Mesenchymal stem cell (in vitro differentiated cells and primary cell): Measurements from ENCODE around the gene CD79A.

ENCODE experiments used
- DNase-seq: peaks from one replicate; pipeline ENCODE4 v3.0.0-alpha.2; 2013
- H2AFZ ChIP-seq: one replicate; pipeline ENCODE4 v1.6.1; 2013; ENCODE audit warnings: low read depth, mild to moderate bottlenecking, control low read depth, inconsistent platforms, low read length, moderate library complexity
- H2AK5ac ChIP-seq: 2 replicates; pipeline ENCODE4 v1.6.1; 2013; ENCODE audit warnings: low read length, moderate library complexity, mild to moderate bottlenecking, inconsistent platforms; ENCODE audit not compliant: severe bottlenecking
- H2BK120ac ChIP-seq: one replicate; pipeline ENCODE4 v1.6.1; 2013; ENCODE audit warnings: low read depth, mild to moderate bottlenecking, inconsistent platforms, low read length, moderate library complexity
- H2BK12ac ChIP-seq, 2 experiments: one replicate each; pipeline ENCODE4 v1.6.1; 2013; ENCODE audit warnings: inconsistent platforms in 2 of 2, low read length in 2 of 2, mild to moderate bottlenecking in 2 of 2, moderate library complexity in 2 of 2, control low read depth in 1 of 2
- H2BK15ac ChIP-seq: one replicate; pipeline ENCODE4 v1.6.1; 2013; ENCODE audit warnings: mild to moderate bottlenecking, low read depth, inconsistent platforms; ENCODE audit not compliant: poor library complexity, severe bottlenecking
- H2BK5ac ChIP-seq: 2 replicates; pipeline ENCODE4 v1.6.1; 2013; ENCODE audit warnings: low read depth, mild to moderate bottlenecking, low read length, control low read depth, inconsistent platforms; ENCODE audit not compliant: poor library complexity, severe bottlenecking
- H3K14ac ChIP-seq, 2 experiments: one replicate each; pipeline ENCODE4 v1.6.1; 2013; ENCODE audit warnings: inconsistent platforms in 2 of 2, low read length in 2 of 2, control low read depth in 1 of 2, mild to moderate bottlenecking in 1 of 2, moderate library complexity in 1 of 2
- H3K18ac ChIP-seq, 2 experiments: one replicate each; pipeline ENCODE4 v1.6.1; 2013; ENCODE audit warnings: inconsistent platforms in 2 of 2, low read length in 2 of 2, control low read depth in 1 of 2, low read depth in 1 of 2, mild to moderate bottlenecking in 1 of 2
- H3K23ac ChIP-seq, 2 experiments: one replicate each; pipeline ENCODE4 v1.6.1; 2013; ENCODE audit warnings: inconsistent platforms in 2 of 2, low read length in 2 of 2, mild to moderate bottlenecking in 2 of 2, moderate library complexity in 2 of 2, control low read depth in 1 of 2
- H3K27ac ChIP-seq: 2 replicates; pipeline ENCODE4 v1.5.1; 2013; ENCODE audit warnings: mild to moderate bottlenecking, moderate library complexity, low read length, control low read depth, inconsistent platforms; ENCODE audit not compliant: poor library complexity, severe bottlenecking
- H3K27me3 ChIP-seq, 2 experiments: 2 replicates each; pipeline versions ENCODE4 v1.6.1 to v1.7.0; 2013; ENCODE audit warnings: low read length in 2 of 2, mild to moderate bottlenecking in 2 of 2, moderate library complexity in 2 of 2, control low read depth in 1 of 2, inconsistent platforms in 1 of 2; ENCODE audit not compliant: control insufficient read depth in 1 of 2, insufficient read depth in 1 of 2
- H3K36me3 ChIP-seq, 2 experiments: 2 replicates each; pipeline versions ENCODE4 v1.6.1 to v1.7.0; 2013; ENCODE audit warnings: low read length in 2 of 2, control low read depth in 1 of 2, inconsistent platforms in 1 of 2, low read depth in 1 of 2, mild to moderate bottlenecking in 1 of 2; ENCODE audit not compliant: insufficient read depth in 2 of 2, control insufficient read depth in 1 of 2
- H3K4ac ChIP-seq, 2 experiments: one replicate each; pipeline ENCODE4 v1.6.1; 2013; ENCODE audit warnings: inconsistent platforms in 2 of 2, low read length in 2 of 2, mild to moderate bottlenecking in 2 of 2, moderate library complexity in 2 of 2, control low read depth in 1 of 2, low read depth in 1 of 2
- H3K4me1 ChIP-seq: 2 replicates; pipeline ENCODE4 v1.6.1; 2013; ENCODE audit warnings: low read depth, low read length, control low read depth; ENCODE audit not compliant: control insufficient read depth, insufficient read depth
- H3K4me2 ChIP-seq: 2 replicates; pipeline ENCODE4 v1.6.1; 2013; ENCODE audit warnings: low read length, mild to moderate bottlenecking, inconsistent platforms; ENCODE audit not compliant: poor library complexity, severe bottlenecking
- H3K4me3 ChIP-seq, 2 experiments: 2 replicates each; pipeline versions ENCODE4 v1.5.1 to v1.7.0; 2013; ENCODE audit warnings: low read length in 2 of 2, mild to moderate bottlenecking in 2 of 2, control low read depth in 1 of 2, low read depth in 1 of 2; ENCODE audit not compliant: insufficient read depth in 1 of 2
- H3K79me1 ChIP-seq: replicated peaks from 2 replicates; pipeline ENCODE4 v1.6.1; 2013; ENCODE audit warnings: mild to moderate bottlenecking, control low read depth, low read length, inconsistent platforms; ENCODE audit not compliant: poor library complexity, severe bottlenecking
- H3K9ac ChIP-seq: 2 replicates; pipeline ENCODE4 v1.7.0; 2013; ENCODE audit warnings: mild to moderate bottlenecking, low read length, moderate library complexity
- H3K9me3 ChIP-seq: 2 replicates; pipeline ENCODE4 v1.7.0; 2013; ENCODE audit warnings: mild to moderate bottlenecking, low read length; ENCODE audit not compliant: control insufficient read depth
- H4K8ac ChIP-seq: one replicate; pipeline ENCODE4 v1.6.1; 2013; ENCODE audit warnings: inconsistent platforms, mild to moderate bottlenecking, low read length, moderate library complexity
- H4K91ac ChIP-seq: one replicate; pipeline ENCODE4 v1.6.1; 2013; ENCODE audit warnings: mild to moderate bottlenecking, low read length, inconsistent platforms
- WGBS: methylation state at CpG from one replicate; pipeline ENCODE4 v1.1.7; 2013; ENCODE audit warnings: mixed read lengths; 5-methylcytosine and 5-hydroxymethylcytosine counted together

CD79A gene

GRCh38 chr19:41844601-41845000 lies 32.5 kb upstream of the CD79A start, which contains the start of gene LYPD4:
TSS of gene LYPD4 (minus strand) at chr19:41844683. CDS start at chr19:41839285, 5,398 bp downstream.
- no peak within 1 kb of the TSS for H3K4me3 ChIP-seq
- H3K23ac ChIP-seq = no peak within 1 kb of the TSS
- H3K4me1 ChIP-seq = no peaks in the 10 kb centered on the region
- H3K14ac ChIP-seq = peak within 1 kb of the TSS in 1 of 2 experiments; percentile 12
- H4K8ac ChIP-seq = no peak within 1 kb of the TSS
- WGBS = 84% methylated on average over 30 of the region's 30 CpGs
- H3K27ac ChIP-seq = no peak within 1 kb of the TSS
- H2AFZ ChIP-seq = no peak within 1 kb of the TSS
- H3K9ac ChIP-seq = no peak within 1 kb of the TSS
- no peaks in the 10 kb centered on the region for H3K9me3 ChIP-seq
- no peak within 1 kb of the TSS for H2AK5ac ChIP-seq
- H3K36me3 ChIP-seq = no peaks in the 10 kb centered on the region
- no peak within 1 kb of the TSS for H2BK15ac ChIP-seq
- H4K91ac ChIP-seq = no peak within 1 kb of the TSS
- no peak within 1 kb of the TSS for H3K4ac ChIP-seq
- no peak within 1 kb of the TSS for H2BK12ac ChIP-seq
- no peak within 1 kb of the TSS for H2BK120ac ChIP-seq
- no peak within 1 kb of the TSS for H2BK5ac ChIP-seq
- peaks cover 13 to 45% of the 10 kb centered on the region in 2 experiments for H3K27me3 ChIP-seq
- DNase-seq = no peak
- H3K18ac ChIP-seq = no peak within 1 kb of the TSS
- no peak within 1 kb of the TSS for H3K4me2 ChIP-seq
- H3K79me1 ChIP-seq = no peaks in the 10 kb centered on the region

GRCh38 chr19:41845001-41845050 lies 32.3 kb upstream of the CD79A start, which contains the start of gene DMRTC2:
TSS of gene DMRTC2 (plus strand) at chr19:41845042. CDS start at chr19:41847429, 2,387 bp downstream.
- Histone ChIP-seq H3K4me3 (no peak within 1 kb of the TSS), H3K9me3 (no peaks in the 10 kb centered on the region), H2BK120ac (no peak within 1 kb of the TSS), H4K91ac (no peak within 1 kb of the TSS), H3K27ac (no peak within 1 kb of the TSS), H2BK15ac (no peak within 1 kb of the TSS), H3K18ac (no peak within 1 kb of the TSS), H3K79me1 (no peaks in the 10 kb centered on the region), H3K36me3 (no peaks in the 10 kb centered on the region), H2BK5ac (no peak within 1 kb of the TSS), H3K4ac (no peak within 1 kb of the TSS), H3K14ac (peak within 1 kb of the TSS in 1 of 2 experiments; percentile 12), H3K4me2 (no peak within 1 kb of the TSS), H4K8ac (no peak within 1 kb of the TSS), H2AK5ac (no peak within 1 kb of the TSS), H3K27me3 (peaks cover 13 to 44% of the 10 kb centered on the region in 2 experiments), H3K23ac (no peak within 1 kb of the TSS), H3K4me1 (no peaks in the 10 kb centered on the region), H2AFZ (no peak within 1 kb of the TSS), H3K9ac (no peak within 1 kb of the TSS), H2BK12ac (no peak within 1 kb of the TSS)
- WGBS = 89% methylated on average over 3 of the region's 3 CpGs
- no peak for DNase-seq

- no peaks in the 10 kb centered on the region for H3K4me1 ChIP-seq
- H2AFZ ChIP-seq = no peak overlapping the region
- H3K18ac ChIP-seq = no peak overlapping the region
- H3K14ac ChIP-seq = peak overlapping the region in 1 of 2 experiments; percentile 12
- H4K8ac ChIP-seq = no peak overlapping the region
- H2BK15ac ChIP-seq = no peak overlapping the region
- H3K23ac ChIP-seq = no peak overlapping the region
- H2BK120ac ChIP-seq = no peak overlapping the region
- no peak overlapping the region for H3K4ac ChIP-seq
- no peak overlapping the region for H3K4me2 ChIP-seq
- H3K36me3 ChIP-seq = no peaks in the 10 kb centered on the region
- no peak overlapping the region for H3K4me3 ChIP-seq
- no peak overlapping the region for H2AK5ac ChIP-seq
- no peak for DNase-seq
- H4K91ac ChIP-seq = no peak overlapping the region
- no peak overlapping the region for H2BK12ac ChIP-seq
- WGBS = 92% methylated on average over 21 of the region's 23 CpGs
- no peak overlapping the region for H2BK5ac ChIP-seq
- no peaks in the 10 kb centered on the region for H3K9me3 ChIP-seq
- no peak overlapping the region for H3K27ac ChIP-seq
- no peak overlapping the region for H3K9ac ChIP-seq
- peaks cover 13 to 46% of the 10 kb centered on the region in 2 experiments for H3K27me3 ChIP-seq
- no peaks in the 10 kb centered on the region for H3K79me1 ChIP-seq
These were observed 32.0 kb upstream of the CD79A start for GRCh38 chr19:41845051-41845590.

GRCh38 chr19:41847351-41848105 lies 29.6 kb upstream of the CD79A start:
- no peak overlapping the region for H2BK5ac ChIP-seq
- H3K14ac ChIP-seq = no peak overlapping the region
- no peak overlapping the region for H3K9ac ChIP-seq
- peak overlapping the region in 1 of 2 experiments; percentile 9 for H3K4me3 ChIP-seq
- H3K18ac ChIP-seq = no peak overlapping the region
- H3K9me3 ChIP-seq = no peaks in the 10 kb centered on the region
- no peak overlapping the region for H2AFZ ChIP-seq
- H3K27me3 ChIP-seq = peaks cover 37 to 56% of the 10 kb centered on the region in 2 experiments
- no peak overlapping the region for H4K91ac ChIP-seq
- no peaks in the 10 kb centered on the region for H3K79me1 ChIP-seq
- H4K8ac ChIP-seq = no peak overlapping the region
- no peak overlapping the region for H2BK120ac ChIP-seq
- no peak overlapping the region for H3K23ac ChIP-seq
- H3K4ac ChIP-seq = no peak overlapping the region
- no peak overlapping the region for H2BK15ac ChIP-seq
- no peaks in the 10 kb centered on the region for H3K4me1 ChIP-seq
- no peaks in the 10 kb centered on the region for H3K36me3 ChIP-seq
- no peak overlapping the region for H3K27ac ChIP-seq
- no peak overlapping the region for H3K4me2 ChIP-seq
- WGBS = 89% methylated on average over 16 of the region's 19 CpGs
- DNase-seq = no peak
- H2AK5ac ChIP-seq = no peak overlapping the region
- no peak overlapping the region for H2BK12ac ChIP-seq
